Caco-2 (cell line): ENCODE measurements around the gene SRPX2. TPM values are rescaled to one million over a fixed set of nuclear protein-coding genes. Genes with fewer than 3 reads are reported as not detected.
A peak's percentile ranks its signal among the peaks of the same experiment; 100 is the strongest.

Source experiments
- BruUV-seq: library from RNA; stranded (reverse); fragments of 400-500 nt; replicated peaks from 2 replicates; lab custom pipeline; 2021; lab: Mats Ljungman, UMichigan
- CTCF ChIA-PET: fragments of 300-600 bp; sonication (Branson Sonifier 250); formaldehyde crosslinking; loops from one replicate; lab custom pipeline; 2022; ENCODE audit warnings: antibody characterized with exemption; lab: Charles Lee
- POLR2A ChIA-PET: fragments of 300-600 bp; sonication (Branson Sonifier 250); formaldehyde crosslinking; loops from one replicate; lab custom pipeline; 2022; ENCODE audit warnings: antibody characterized with exemption; lab: Charles Lee
- DNase-seq, 2 experiments: peaks; one replicate each; pipeline versions ENCODE4 v3.0.0 to v3.0.0-alpha.2; 2020 to 2022
- H3K27me3 ChIP-seq: replicated peaks from 2 replicates; pipeline ENCODE4 v1.6.0; 2011; ENCODE audit warnings: low read length; ENCODE audit not compliant: control insufficient read depth, insufficient read depth
- H3K36me3 ChIP-seq: 2 replicates; pipeline ENCODE4 v1.5.1; 2011; ENCODE audit warnings: low read length; ENCODE audit not compliant: control insufficient read depth, insufficient read depth
- H3K4me1 ChIP-seq: fragments of 250-450 bp; sonication (Bioruptor Pico); 2 replicates; pipeline ENCODE4 v1.5.1; 2020; ENCODE audit warnings: mild to moderate bottlenecking
- H3K4me3 ChIP-seq: 2 replicates; pipeline ENCODE4 v1.5.1; 2011; ENCODE audit warnings: low read depth, mild to moderate bottlenecking, control low read depth, low read length
- H3K9me3 ChIP-seq: fragments of 250-450 bp; sonication (Bioruptor Pico); 2 replicates; pipeline ENCODE4 v1.5.1; 2020; ENCODE audit warnings: mild to moderate bottlenecking, moderate library complexity
- H3K27ac Mint-ChIP-seq: one replicate; pipeline ENCODE4 v1.8.0; 2022; ENCODE audit warnings: mixed read lengths; ENCODE audit not compliant: unreplicated experiment
- H3K27me3 Mint-ChIP-seq: one replicate; pipeline ENCODE4 v1.8.0; 2022; ENCODE audit warnings: mixed read lengths; ENCODE audit not compliant: insufficient read depth, unreplicated experiment
- H3K36me3 Mint-ChIP-seq: one replicate; pipeline ENCODE4 v1.8.0; 2022; ENCODE audit warnings: mild to moderate bottlenecking, mixed read lengths; ENCODE audit not compliant: insufficient read depth, unreplicated experiment
- H3K4me1 Mint-ChIP-seq: one replicate; pipeline ENCODE4 v1.8.0; 2022; ENCODE audit warnings: low read depth, mixed read lengths; ENCODE audit not compliant: unreplicated experiment
- H3K4me3 Mint-ChIP-seq: one replicate; pipeline ENCODE4 v1.8.0; 2022; ENCODE audit warnings: mild to moderate bottlenecking, moderate library complexity, mixed read lengths; ENCODE audit not compliant: unreplicated experiment
- H3K9me3 Mint-ChIP-seq: one replicate; pipeline ENCODE4 v1.8.0; 2022; ENCODE audit warnings: mixed read lengths; ENCODE audit not compliant: unreplicated experiment
- CTCF ChIP-seq, 2 experiments: fragments of 200-600 bp in 1 of 2; IDR thresholded peaks; 1 replicate in 1 of 2; 2 replicates in 1 of 2; pipeline versions ENCODE4 v1.5.1 to v1.8.0; 2011 to 2022; ENCODE audit warnings: antibody characterized with exemption in 1 of 2, control low read depth in 1 of 2, inconsistent platforms in 1 of 2, low read depth in 1 of 2, low read length in 1 of 2, mild to moderate bottlenecking in 1 of 2, moderate library complexity in 1 of 2; ENCODE audit not compliant: insufficient read depth in 1 of 2, severe bottlenecking in 1 of 2, unreplicated experiment in 1 of 2
- intact Hi-C: fragments of 100-400 bp; cut with micrococcal nuclease; formaldehyde crosslinking; loops from one replicate; pipeline ENCODE4 v1.10.0; 2022; ENCODE audit not compliant: unreplicated experiment
- total RNA-seq: library from RNA; stranded (reverse); gene quantifications from 2 replicates; pipeline ENCODE4 v1.2.3, GENCODE V29; 2022

SRPX2 gene
- total RNA-seq, 1 experiment from 2014 or later = 3.6 TPM

- Histone ChIP-seq H3K27me3 (no peaks in the 10 kb centered on the region), H3K4me3 (no peak overlapping the region), H3K36me3 (no peaks in the 10 kb centered on the region), H3K4me1 (0 out of 2 replicates have a peak, but pooled peaks cover 4% of the 10 kb centered on the region), H3K9me3 (no peaks in the 10 kb centered on the region)
- POLR2A ChIA-PET = no interaction called here
- Mint-ChIP-seq H3K4me3 (no peak overlapping the region), H3K9me3 (no peaks in the 10 kb centered on the region), H3K4me1 (peaks cover 14% of the 10 kb centered on the region), H3K27ac (peak overlapping the region; percentile 57), H3K27me3 (no peaks in the 10 kb centered on the region), H3K36me3 (no peaks in the 10 kb centered on the region)
- intact Hi-C loops = no loop called here
- BruUV-seq = no TSS peak
- DNase-seq = no peak
- CTCF ChIA-PET = no interaction called here
- no peak for TF ChIP-seq CTCF (IDR thresholded peaks at IDR 0.05; ENCODE audit: insufficient read depth in 1 of 2, low read depth in 1 of 2, low read length in 1 of 2, severe bottlenecking in 1 of 2, unreplicated experiment in 1 of 2)
Observed at GRCh38 chrX:100695991-100696390, 52.0 kb downstream of the SRPX2 start.

- Mint-ChIP-seq H3K9me3 (no peaks in the 10 kb centered on the region), H3K4me3 (no peak overlapping the region), H3K36me3 (no peaks in the 10 kb centered on the region), H3K27me3 (no peaks in the 10 kb centered on the region), H3K27ac (no peak overlapping the region), H3K4me1 (peaks cover 14% of the 10 kb centered on the region)
- Histone ChIP-seq H3K4me1 (0 out of 2 replicates have a peak, but pooled peaks cover 4% of the 10 kb centered on the region), H3K36me3 (no peaks in the 10 kb centered on the region), H3K27me3 (no peaks in the 10 kb centered on the region), H3K4me3 (no peak overlapping the region), H3K9me3 (no peaks in the 10 kb centered on the region)
- POLR2A ChIA-PET = no interaction called here
- DNase-seq = no peak
- CTCF ChIA-PET = no interaction called here
- no TSS peak for BruUV-seq
- intact Hi-C loops = no loop called here
- no peak for TF ChIP-seq CTCF (IDR thresholded peaks at IDR 0.05; ENCODE audit: insufficient read depth in 1 of 2, low read depth in 1 of 2, low read length in 1 of 2, severe bottlenecking in 1 of 2, unreplicated experiment in 1 of 2)
Observed at GRCh38 chrX:100696699-100697351, 52.8 kb downstream of the SRPX2 start.

GRCh38 chrX:100698551-100698950 is 54.6 kb downstream of the SRPX2 start:
- H3K36me3 Mint-ChIP-seq = no peaks in the 10 kb centered on the region
- H3K4me1 ChIP-seq = 0 out of 2 replicates have a peak, but pooled peaks cover 4% of the 10 kb centered on the region
- no peak overlapping the region for H3K4me3 ChIP-seq
- H3K4me1 Mint-ChIP-seq = peaks cover 14% of the 10 kb centered on the region
- no peak overlapping the region for H3K4me3 Mint-ChIP-seq
- BruUV-seq = no TSS peak
- no peak for DNase-seq
- H3K9me3 ChIP-seq = no peaks in the 10 kb centered on the region
- TF ChIP-seq CTCF (IDR thresholded peaks at IDR 0.05; ENCODE audit: insufficient read depth in 1 of 2, low read depth in 1 of 2, low read length in 1 of 2, severe bottlenecking in 1 of 2, unreplicated experiment in 1 of 2) = no peak
- H3K27me3 ChIP-seq = no peaks in the 10 kb centered on the region
- intact Hi-C loops = no loop called here
- H3K27me3 Mint-ChIP-seq = no peaks in the 10 kb centered on the region
- POLR2A ChIA-PET = no interaction called here
- no peaks in the 10 kb centered on the region for H3K9me3 Mint-ChIP-seq
- CTCF ChIA-PET = no interaction called here
- no peaks in the 10 kb centered on the region for H3K36me3 ChIP-seq
- no peak overlapping the region for H3K27ac Mint-ChIP-seq
